ENCODE results near the gene PTPRN2. TPM values are rescaled to one million over a fixed set of nuclear protein-coding genes. Genes with fewer than 3 reads are reported as not detected.

Gene PTPRN2
- total and polyA plus RNA-seq, 2 donors (not counting 3 experiments of a cell fraction or from before 2014, with no cell fraction given) = 0.62 to 0.88 TPM

DNA sequence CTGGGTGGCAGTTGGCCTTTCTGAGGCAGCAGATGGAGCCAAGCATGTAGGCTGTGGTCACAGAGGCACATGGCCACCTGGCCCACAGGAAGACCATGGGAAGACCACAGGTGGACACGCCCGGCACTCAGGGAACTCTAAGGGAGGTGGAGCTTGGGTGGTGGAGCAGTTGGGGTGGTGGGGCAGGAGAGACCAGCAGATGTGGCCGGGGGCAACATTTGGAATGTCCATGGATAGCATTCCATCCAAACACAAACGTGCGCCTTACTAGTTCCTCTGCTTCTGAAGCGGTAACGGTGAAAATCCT, 290.9 kb downstream of the PTPRN2 start:
- no peak for DNase-seq (ENCODE audit: low read depth, low spot score)
- Histone ChIP-seq H3K27ac (ENCODE audit: insufficient read depth, low read depth, low read length) (no peak overlapping the region), H2AFZ (ENCODE audit: low read depth, low read length) (no peak overlapping the region), H3K79me2 (ENCODE audit: control insufficient read depth, insufficient read depth, low read length) (no peaks in the 10 kb centered on the region), H4K20me1 (replicated peaks; ENCODE audit: control insufficient read depth, extremely low read depth, insufficient read depth, low read length) (no peaks in the 10 kb centered on the region), H3K4me3 (replicated peaks in 1 of 3; ENCODE audit: insufficient read depth in 1 of 3, low read depth in 1 of 3, low read length in 3 of 3) (no peak overlapping the region), H3K4me2 (ENCODE audit: insufficient read depth, low read length) (no peak overlapping the region), H3K27me3 (ENCODE audit: control insufficient read depth in 2 of 2, insufficient read depth in 2 of 2, low read length in 2 of 2) (no peaks in the 10 kb centered on the region), H3K4me1 (ENCODE audit: control insufficient read depth, extremely low read depth, insufficient read depth, low read length) (no peaks in the 10 kb centered on the region), H3K9ac (replicated peaks; ENCODE audit: extremely low read depth, insufficient read depth, low read length) (no peak overlapping the region), H3K36me3 (ENCODE audit: control insufficient read depth in 2 of 2, extremely low read depth in 1 of 2, insufficient read depth in 2 of 2, low read length in 2 of 2) (no peaks in the 10 kb centered on the region), H3K9me1 (replicated peaks; ENCODE audit: control insufficient read depth, extremely low read depth, insufficient read depth, low read length) (no peaks in the 10 kb centered on the region), H3K9me3 (replicated peaks; ENCODE audit: control insufficient read depth, insufficient read depth, low read length) (peaks cover 4% of the 10 kb centered on the region)
- intact Hi-C loops (cut with micrococcal nuclease) = no loop called here
- BruUV-seq (replicated peaks) = no TSS peak
- ChIA-PET POLR2A (no interaction called here), CTCF (no interaction called here)
- dilution Hi-C loops (cut with MboI; ENCODE audit: extremely low pct_ligation_motif_present, low sequenced_read_pairs) = no loop called here
- TF ChIP-seq GATA2 (IDR thresholded peaks at IDR 0.05; ENCODE audit: insufficient read depth, insufficient read length, low read depth, low read length) (no peak), FOS (IDR thresholded peaks at IDR 0.05; ENCODE audit: borderline replicate concordance, insufficient read depth, low read length) (no peak), MAX (IDR thresholded peaks at IDR 0.05; ENCODE audit: insufficient read depth, insufficient read length) (no peak), MYC (IDR thresholded peaks at IDR 0.05; ENCODE audit: low read depth, low read length) (no peak), POLR2A (IDR thresholded peaks at IDR 0.05; ENCODE audit: low read depth, low read length) (no peak), EZH2 (IDR thresholded peaks at IDR 0.05; ENCODE audit: borderline replicate concordance, low read depth, low read length, severe bottlenecking) (no peak), POLR2AphosphoS5 (IDR thresholded peaks at IDR 0.05; ENCODE audit: insufficient read depth, low read depth, low read length) (no peak), CTCF (IDR thresholded peaks at IDR 0.05; ENCODE audit: extremely low read depth in 1 of 2, insufficient read depth in 1 of 2, low read depth in 1 of 2, low read length in 2 of 2) (no peak)
- no peak for FAIRE-seq

Data from endothelial cell of umbilical vein (primary cell).